MCF 10A (cell line): ENCODE measurements around the gene XYLT1. TPM values are rescaled to one million over a fixed set of nuclear protein-coding genes. Genes with fewer than 3 reads are reported as not detected.

Experiments
- BruUV-seq: library from RNA; stranded (reverse); fragments of 400-500 nt; replicated peaks from 2 replicates; lab custom pipeline; 2021; lab: Mats Ljungman, UMichigan
- CTCF ChIA-PET: fragments of 300-600 bp; sonication (Branson Sonifier 250); formaldehyde crosslinking; extraction: SDS; loops from one replicate; lab custom pipeline; 2021; ENCODE audit warnings: antibody characterized with exemption, inconsistent platforms; lab: Yijun Ruan, JAX
- POLR2A ChIA-PET: fragments of 300-600, 350-650 bp; sonication (Branson Sonifier 250); formaldehyde crosslinking; extraction: SDS; loops from one replicate; lab custom pipeline; 2020; ENCODE audit warnings: antibody characterized with exemption, inconsistent platforms; lab: Yijun Ruan, JAX
- DNase-seq: peaks from one replicate; pipeline ENCODE4 v3.0.0-alpha.2; 2018; ENCODE audit not compliant: unreplicated experiment
- H3K27ac Mint-ChIP-seq: one replicate; pipeline ENCODE4 v1.8.0; 2022; ENCODE audit warnings: mild to moderate bottlenecking, low read depth, mixed read lengths; ENCODE audit not compliant: unreplicated experiment
- H3K27me3 Mint-ChIP-seq: one replicate; pipeline ENCODE4 v1.8.0; 2022; ENCODE audit warnings: mixed read lengths; ENCODE audit not compliant: insufficient read depth, unreplicated experiment
- H3K36me3 Mint-ChIP-seq: one replicate; pipeline ENCODE4 v1.8.0; 2022; ENCODE audit warnings: mild to moderate bottlenecking, moderate library complexity, mixed read lengths; ENCODE audit not compliant: insufficient read depth, unreplicated experiment
- H3K4me1 Mint-ChIP-seq: one replicate; pipeline ENCODE4 v1.8.0; 2022; ENCODE audit warnings: mixed read lengths; ENCODE audit not compliant: insufficient read depth, unreplicated experiment
- H3K4me3 Mint-ChIP-seq: one replicate; pipeline ENCODE4 v1.8.0; 2022; ENCODE audit warnings: mild to moderate bottlenecking, moderate library complexity, mixed read lengths; ENCODE audit not compliant: unreplicated experiment
- H3K9me3 Mint-ChIP-seq: one replicate; pipeline ENCODE4 v1.8.0; 2022; ENCODE audit warnings: mixed read lengths; ENCODE audit not compliant: unreplicated experiment
- CTCF ChIP-seq: fragments of 200-600 bp; IDR thresholded peaks from one replicate; pipeline ENCODE4 v1.8.0; 2022; ENCODE audit warnings: antibody characterized with exemption, mild to moderate bottlenecking; ENCODE audit not compliant: unreplicated experiment
- intact Hi-C: fragments of 100-400 bp; cut with micrococcal nuclease; formaldehyde crosslinking; loops from 2 replicates; pipeline ENCODE4 v1.14.1; 2022
- total RNA-seq: library from RNA; stranded (reverse); gene quantifications from 2 replicates; pipeline ENCODE4 v1.2.3, GENCODE V29; 2022

The XYLT1 gene
- total RNA-seq, 1 experiment from 2014 or later, result not detected

DNA sequence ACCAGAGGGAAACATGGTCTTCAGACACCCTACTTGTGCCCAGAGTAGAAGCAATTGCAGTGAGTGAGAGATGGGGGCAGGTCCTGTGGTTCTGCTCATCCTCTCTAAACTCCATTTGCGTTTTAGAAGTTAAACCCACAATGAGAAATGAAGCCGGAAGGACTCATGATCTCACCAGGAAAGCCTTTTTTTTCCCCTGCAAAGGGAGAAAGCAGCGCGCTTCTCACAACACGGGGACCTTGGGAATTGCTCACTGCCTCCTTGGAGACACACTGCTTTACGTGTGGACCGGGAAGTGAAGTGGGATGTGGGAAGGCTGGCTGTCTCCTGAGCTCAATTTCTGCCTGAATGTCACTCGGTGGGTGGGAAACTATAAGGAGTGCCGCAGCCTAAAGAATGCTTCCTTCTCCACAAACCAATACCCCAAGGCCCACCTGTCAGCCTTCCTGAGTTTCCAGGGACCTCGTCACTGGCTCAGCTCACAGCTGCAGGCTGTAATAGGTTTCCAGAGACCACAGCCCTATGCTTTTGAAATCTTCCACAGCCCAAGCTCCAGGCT is 365.4 kb downstream of the XYLT1 start:
- no TSS peak for BruUV-seq
- H3K27ac Mint-ChIP-seq, result no peak overlapping the region
- CTCF ChIA-PET, result no interaction called here
- peaks cover 24% of the 10 kb centered on the region for H3K9me3 Mint-ChIP-seq
- no peak overlapping the region for H3K4me3 Mint-ChIP-seq
- H3K36me3 Mint-ChIP-seq, result no peaks in the 10 kb centered on the region
- intact Hi-C loops, result no loop called here
- no peaks in the 10 kb centered on the region for H3K27me3 Mint-ChIP-seq
- POLR2A ChIA-PET, result no interaction called here
- no peaks in the 10 kb centered on the region for H3K4me1 Mint-ChIP-seq
- no peak for DNase-seq
- no peak for TF ChIP-seq CTCF

GRCh38 chr16:17104654-17105053 is 366.1 kb downstream of the XYLT1 start:
- TF ChIP-seq CTCF, result no peak
- POLR2A ChIA-PET, result no interaction called here
- Mint-ChIP-seq H3K36me3 (no peaks in the 10 kb centered on the region), H3K4me1 (no peaks in the 10 kb centered on the region), H3K27me3 (no peaks in the 10 kb centered on the region), H3K4me3 (no peak overlapping the region), H3K9me3 (peaks cover 24% of the 10 kb centered on the region), H3K27ac (no peak overlapping the region)
- intact Hi-C loops, result no loop called here
- DNase-seq, result no peak
- no TSS peak for BruUV-seq
- CTCF ChIA-PET, result no interaction called here

- BruUV-seq, result no TSS peak
- H3K27ac Mint-ChIP-seq, result no peak overlapping the region
- ChIA-PET CTCF (no interaction called here), POLR2A (interaction anchor here (0.6 kb wide), 1 partner anchor 302 kb away, joined by 3 read pairs; no protein-coding TSS in a partner anchor)
- no peaks in the 10 kb centered on the region for H3K36me3 Mint-ChIP-seq
- DNase-seq, result no peak
- no peaks in the 10 kb centered on the region for H3K4me1 Mint-ChIP-seq
- no peaks in the 10 kb centered on the region for H3K27me3 Mint-ChIP-seq
- H3K9me3 Mint-ChIP-seq, result peaks cover 17% of the 10 kb centered on the region
- intact Hi-C loops, result no loop called here
- TF ChIP-seq CTCF, result no peak
- no peak overlapping the region for H3K4me3 Mint-ChIP-seq
These were observed 367.5 kb downstream of the XYLT1 start for GRCh38 chr16:17103216-17103615.

- POLR2A ChIA-PET, result no interaction called here
- Mint-ChIP-seq H3K4me3 (no peak overlapping the region), H3K36me3 (no peaks in the 10 kb centered on the region), H3K9me3 (peaks cover 23% of the 10 kb centered on the region), H3K4me1 (no peaks in the 10 kb centered on the region), H3K27ac (no peak overlapping the region), H3K27me3 (no peaks in the 10 kb centered on the region)
- no TSS peak for BruUV-seq
- CTCF ChIA-PET, result interaction anchor here (0.6 kb wide), 1 partner anchor 41 kb away, joined by 5 read pairs; no protein-coding TSS in a partner anchor
- DNase-seq, result no peak
- intact Hi-C loops, result no loop called here
- TF ChIP-seq CTCF, result no peak
These were observed 369.1 kb downstream of the XYLT1 start for GRCh38 chr16:17101646-17102045.
